Erythroblast (primary cell): ENCODE results near the gene XXYLT1.

ENCODE experiments used
- GATA1 ChIP-seq: IDR thresholded peaks from 2 replicates; pipeline ENCODE4 v1.6.1; 2011; ENCODE audit warnings: low read depth, mild to moderate bottlenecking, control low read depth, low read length, moderate library complexity
- POLR2A ChIP-seq: IDR thresholded peaks from 2 replicates; pipeline ENCODE4 v1.6.1; 2011; ENCODE audit warnings: mild to moderate bottlenecking, low read length

DNA sequence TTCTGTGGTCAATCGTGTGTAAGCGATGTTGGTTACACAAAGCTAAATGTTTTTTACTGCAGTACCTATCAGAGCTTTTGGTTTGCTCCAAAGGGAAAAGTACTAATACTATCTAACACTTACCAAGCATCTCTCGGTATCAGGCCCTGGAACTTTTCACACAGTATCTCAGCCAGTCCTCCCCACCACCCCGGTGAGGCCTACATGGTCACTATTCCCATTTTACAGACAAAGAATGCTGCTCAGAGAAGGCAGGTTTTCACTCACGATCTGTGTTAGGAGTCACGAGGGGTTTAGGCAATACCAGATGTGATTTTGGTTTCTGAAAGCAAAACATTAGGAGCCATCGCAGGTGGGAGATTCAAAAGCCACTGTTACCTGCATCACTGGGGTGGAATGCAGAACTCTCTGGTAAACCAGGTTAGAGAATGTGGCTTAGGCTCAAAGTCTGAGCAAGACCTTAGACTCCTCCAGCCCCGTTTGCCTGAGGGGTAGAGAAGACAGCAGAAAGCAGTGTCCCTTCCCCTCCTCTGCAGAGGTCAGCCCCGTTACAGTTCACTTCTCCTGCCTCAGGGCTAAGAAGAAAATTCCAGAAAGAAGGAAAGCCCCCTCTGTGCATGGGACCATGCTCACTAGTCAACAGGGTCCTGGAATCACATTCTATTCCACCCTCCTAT lies 57.2 kb downstream of the XXYLT1 start:
- TF ChIP-seq POLR2A, result no peak
- no peak for TF ChIP-seq GATA1
